Sciatic nerve (tissue), 2 donors: Measurements from ENCODE around the gene GNB3. TPM values are rescaled to one million over a fixed set of nuclear protein-coding genes. Genes with fewer than 3 reads are reported as not detected.
A peak's percentile ranks its signal among the peaks of the same experiment; 100 is the strongest.
"Not testable (repeated sequence)": the region's sequence is repeated elsewhere in the genome, so short reads cannot be mapped to it uniquely, and the experiment has no call there.

ENCODE experiments used
- ATAC-seq: fragments of 200-7000 bp; cut with Tn5 transposase; one replicate; pipeline ENCODE4 v1.9.1; 2020; ENCODE audit warnings: mild to moderate bottlenecking, moderate library complexity
- DNase-seq: peaks from one replicate; pipeline ENCODE4 v3.0.0-alpha.2; 2020; ENCODE audit warnings: low spot score
- intact Hi-C: fragments of 100-400 bp; cut with DNase I; formaldehyde crosslinking; loops from one replicate; pipeline ENCODE4 v1.14.2; 2022
- total RNA-seq: library from RNA; stranded (reverse); fragmentation: NEBNext Ultra II Directional; extraction: Animal tissue kit (Norgen Biotek cat#: 25700); gene quantifications from one replicate; pipeline ENCODE4 v1.2.1, GENCODE V29; 2021
- donor health status: DM: no; HTN: no; CAD: no.
- donor health status: DM: no; HTN: no; CAD: no.

The GNB3 gene
- total RNA-seq, 1 donor from 2014 or later: 7.1 TPM

- DNase-seq: peak; percentile 99
- intact Hi-C loops: no loop called here
- peak; percentile 98 for ATAC-seq
These were observed 50.3 kb downstream of the GNB3 start for GRCh38 chr12:6890789-6891645.

- intact Hi-C loops: no loop called here
- no peak for DNase-seq
- ATAC-seq: peak; percentile 21
These were observed 50.9 kb downstream of the GNB3 start for GRCh38 chr12:6891646-6892001.

- ATAC-seq, DNase-seq, intact Hi-C loops: not testable (repeated sequence)
These were observed 52.0 kb downstream of the GNB3 start for GRCh38 chr12:6892683-6893082.

- intact Hi-C loops: no loop called here
- ATAC-seq (no peak), DNase-seq (no peak)
These were observed 53.6 kb downstream of the GNB3 start for GRCh38 chr12:6894321-6894720.

Other genes starting within 250 kb of the GNB3 start
- gene CHD4, start 233.5 kb upstream of the GNB3 start, total RNA-seq: 245 TPM
- 2.9 TPM for gene LPAR5, start 205.0 kb upstream of the GNB3 start, total RNA-seq
- gene ACRBP, start 193.5 kb upstream of the GNB3 start, total RNA-seq: 1.9 TPM
- gene ING4, start 177.8 kb upstream of the GNB3 start, total RNA-seq: 42.1 TPM
- gene ZNF384, start 151.6 kb upstream of the GNB3 start, total RNA-seq: 52.7 TPM
- 2.5 TPM for gene PIANP, start 140.1 kb upstream of the GNB3 start, total RNA-seq
- 47.4 TPM for gene COPS7A, start 116.9 kb upstream of the GNB3 start, total RNA-seq
- 98.6 TPM for gene MLF2, start 87.8 kb upstream of the GNB3 start, total RNA-seq
- gene PTMS, start 74.6 kb upstream of the GNB3 start, total RNA-seq: 352 TPM
- gene LAG3, start 68.4 kb upstream of the GNB3 start, total RNA-seq: 3.4 TPM
- gene CD4, start 51.4 kb upstream of the GNB3 start, total RNA-seq: 20.6 TPM
- gene GPR162, start 19.1 kb upstream of the GNB3 start, total RNA-seq: 4.5 TPM
- gene P3H3, start 12.5 kb upstream of the GNB3 start, total RNA-seq: 27.4 TPM
- gene CDCA3, start 10.4 kb downstream of the GNB3 start, total RNA-seq: 0.71 TPM
- gene USP5, start 11.2 kb downstream of the GNB3 start, total RNA-seq: 70.1 TPM
- 233 TPM for gene TPI1, start 26.6 kb downstream of the GNB3 start, total RNA-seq
- gene SPSB2, start 32.4 kb downstream of the GNB3 start, total RNA-seq: 12.3 TPM
- gene LRRC23, start 63.9 kb downstream of the GNB3 start, total RNA-seq: 13.4 TPM
- gene ENO2, start 73.7 kb downstream of the GNB3 start, total RNA-seq: 36.9 TPM
- gene ATN1, start 87.0 kb downstream of the GNB3 start, total RNA-seq: 140 TPM
- gene RNU7-1, start 102.9 kb downstream of the GNB3 start, total RNA-seq: not detected
- gene C12orf57, start 103.1 kb downstream of the GNB3 start, total RNA-seq: 177 TPM
- gene PTPN6, start 110.4 kb downstream of the GNB3 start, total RNA-seq: 35.0 TPM
- 112 TPM for gene PHB2, start 129.7 kb downstream of the GNB3 start, total RNA-seq
- gene EMG1, start 130.0 kb downstream of the GNB3 start, total RNA-seq: 42.9 TPM
- gene LPCAT3, start 177.6 kb downstream of the GNB3 start, total RNA-seq: 34.7 TPM
- 662 TPM for gene C1S, start 219.8 kb downstream of the GNB3 start, total RNA-seq